H1 (cell line): ENCODE data around the gene INTS2.
"Not testable (repeated sequence)": the region's sequence is repeated elsewhere in the genome, so short reads cannot be mapped to it uniquely, and the experiment has no call there.

ENCODE experiments used
- CTCF ChIP-seq, 3 experiments: IDR thresholded peaks; 1 replicate in 2 of 3; 2 replicates in 1 of 3; pipeline versions ENCODE4 v1.5.1 to v1.6.1; 2011; ENCODE audit warnings: low read length in 3 of 3, mild to moderate bottlenecking in 3 of 3, inconsistent platforms in 2 of 3, low read depth in 1 of 3, moderate library complexity in 1 of 3; ENCODE audit not compliant: insufficient read depth in 1 of 3; ENCODE audit errors: control extremely low read depth in 1 of 3
- TAF7 ChIP-seq: optimal IDR thresholded peaks from 2 replicates; pipeline ENCODE3; 2011; ENCODE audit warnings: low read depth, mild to moderate bottlenecking, inconsistent platforms, low read length, moderate library complexity, borderline replicate concordance
- ZNF274 ChIP-seq: IDR thresholded peaks from 2 replicates; pipeline ENCODE4 v1.7.0; 2012; ENCODE audit warnings: low read length, borderline replicate concordance; ENCODE audit errors: extremely low read depth

DNA sequence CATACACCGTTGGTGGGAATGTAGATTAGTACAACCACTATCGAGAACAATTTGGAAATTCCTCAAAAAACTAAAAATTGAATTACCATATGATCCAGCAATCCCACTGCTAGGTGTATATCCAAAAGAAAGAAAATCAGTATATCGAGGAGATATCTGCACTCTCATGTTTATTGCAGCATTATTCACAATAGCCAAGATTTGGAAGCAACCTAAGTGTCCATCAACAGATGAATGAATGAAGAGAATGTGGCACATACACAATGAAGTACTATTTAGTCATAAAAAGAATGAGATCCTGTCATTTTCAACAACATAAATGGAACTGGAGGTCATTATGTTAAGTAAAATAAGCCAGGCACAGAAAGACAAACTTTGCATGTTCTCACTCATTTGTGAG, 108.5 kb downstream of the INTS2 start:
- TF ChIP-seq CTCF (IDR thresholded peaks at IDR 0.05; ENCODE audit: control extremely low read depth in 1 of 3, insufficient read depth in 1 of 3, low read depth in 1 of 3, low read length in 3 of 3); TAF7; ZNF274: not testable (repeated sequence)
